NCI-H2196 (cell line): ENCODE results near the gene LIMA1.
"Not testable (repeated sequence)": the region's sequence is repeated elsewhere in the genome, so short reads cannot be mapped to it uniquely, and the experiment has no call there.

Experiments used
- DNase-seq: peaks from one replicate; lab custom pipeline; 2025; ENCODE audit not compliant: unreplicated experiment; lab: John Stamatoyannopoulos, UW

The LIMA1 gene

DNA sequence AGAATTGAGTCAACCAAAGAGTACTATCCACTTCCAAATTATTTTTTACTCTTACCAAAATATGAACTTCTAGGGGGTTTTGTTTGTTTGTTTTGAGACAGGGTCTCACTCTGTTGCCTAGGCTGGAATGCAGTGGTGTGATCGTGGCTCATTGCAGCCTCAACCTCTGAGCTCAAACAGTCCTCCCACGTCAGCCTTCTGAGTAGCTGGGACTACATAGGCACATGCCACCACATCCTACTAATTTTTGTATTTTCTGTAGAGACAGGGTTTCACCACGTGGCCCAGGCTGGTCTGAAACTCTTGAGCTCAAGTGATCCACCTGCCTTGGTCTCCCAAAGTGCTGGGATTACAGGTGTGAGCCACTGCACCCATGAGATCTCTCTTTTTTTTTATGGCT is 7.4 kb upstream of the LIMA1 start:
- not testable (repeated sequence) for DNase-seq

DNA sequence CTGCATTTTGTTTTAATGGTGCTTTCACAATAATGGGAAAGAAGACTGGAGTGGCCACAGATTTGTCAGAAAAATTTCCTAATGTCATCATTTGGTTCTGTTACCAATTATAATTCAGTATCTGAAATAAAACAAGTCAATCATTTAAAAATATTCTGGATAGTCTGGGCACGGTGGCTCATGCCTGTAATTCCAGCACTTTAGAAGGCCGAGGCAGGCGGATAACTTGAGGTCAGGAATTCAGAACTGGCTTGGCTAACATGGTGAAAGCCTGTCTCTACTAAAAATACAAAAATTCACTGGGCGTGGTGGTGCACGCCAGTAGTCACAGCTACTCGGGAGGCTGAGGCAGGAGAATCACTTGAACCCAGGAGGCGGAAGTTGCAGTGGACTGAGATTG is 4.0 kb upstream of the LIMA1 start:
- no peak for DNase-seq

DNA sequence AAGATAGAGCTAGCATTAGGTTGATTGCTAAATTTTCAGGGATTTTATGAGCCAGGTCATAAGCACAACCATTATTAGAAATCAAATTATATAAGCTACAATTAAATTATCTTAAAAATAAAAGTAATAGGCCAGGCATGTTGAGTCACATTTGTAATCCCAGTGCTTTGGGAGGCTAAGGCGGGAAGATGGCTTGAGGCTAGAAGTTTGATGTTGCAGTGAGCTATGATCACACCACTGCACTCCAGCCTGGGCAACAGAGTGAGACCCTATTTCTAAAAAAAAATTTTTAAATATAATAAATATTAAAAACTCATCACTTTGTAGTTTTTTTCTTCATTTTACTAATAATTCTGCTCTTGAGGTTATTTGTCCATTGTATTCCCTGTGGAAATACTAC is 1.9 kb upstream of the LIMA1 start:
- no peak for DNase-seq

DNA sequence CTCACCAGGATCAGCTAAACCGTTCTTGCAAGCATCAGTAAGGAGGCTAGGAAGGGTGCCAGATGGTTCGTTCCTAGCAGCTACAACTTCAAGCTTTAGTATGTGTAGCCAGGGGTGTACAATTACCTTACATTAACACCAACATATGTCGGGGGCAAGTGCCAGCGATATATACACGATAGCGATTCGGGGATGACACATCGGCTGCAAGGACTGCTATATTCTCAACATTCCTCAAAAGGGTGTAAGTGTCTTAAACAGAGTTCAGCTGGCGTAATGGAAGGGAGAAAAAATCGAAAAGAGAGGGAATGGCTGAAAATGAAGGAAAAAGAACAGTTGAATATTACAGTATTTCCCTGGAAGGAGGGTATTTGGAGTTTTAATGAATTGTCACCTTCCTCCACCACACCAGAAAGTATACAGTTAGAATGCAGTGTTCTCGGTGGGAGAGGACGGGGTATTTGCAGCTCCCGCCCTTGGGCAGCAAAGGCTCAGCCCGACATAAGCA is 545 bp downstream of the LIMA1 start:
- no peak for DNase-seq

DNA sequence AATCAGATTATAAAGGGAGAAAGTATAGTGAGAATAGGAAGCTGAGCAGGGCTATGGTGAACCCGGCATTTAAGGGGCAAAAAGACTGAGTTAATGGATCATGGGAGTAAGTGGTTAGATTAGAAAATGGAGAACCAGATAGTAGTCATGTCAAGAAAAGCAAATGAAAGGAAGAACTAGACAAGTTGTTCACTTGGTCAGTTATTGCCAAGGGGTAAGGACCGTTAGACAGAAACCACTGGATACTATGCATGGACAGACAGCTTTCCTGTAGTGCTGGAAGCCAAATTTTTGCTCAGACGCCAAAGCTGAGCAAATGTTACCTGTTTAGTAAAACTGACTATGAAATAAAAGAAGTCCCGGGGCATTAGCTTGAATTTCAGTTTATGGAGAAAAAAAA is 3.8 kb downstream of the LIMA1 start:
- no peak for DNase-seq

DNA sequence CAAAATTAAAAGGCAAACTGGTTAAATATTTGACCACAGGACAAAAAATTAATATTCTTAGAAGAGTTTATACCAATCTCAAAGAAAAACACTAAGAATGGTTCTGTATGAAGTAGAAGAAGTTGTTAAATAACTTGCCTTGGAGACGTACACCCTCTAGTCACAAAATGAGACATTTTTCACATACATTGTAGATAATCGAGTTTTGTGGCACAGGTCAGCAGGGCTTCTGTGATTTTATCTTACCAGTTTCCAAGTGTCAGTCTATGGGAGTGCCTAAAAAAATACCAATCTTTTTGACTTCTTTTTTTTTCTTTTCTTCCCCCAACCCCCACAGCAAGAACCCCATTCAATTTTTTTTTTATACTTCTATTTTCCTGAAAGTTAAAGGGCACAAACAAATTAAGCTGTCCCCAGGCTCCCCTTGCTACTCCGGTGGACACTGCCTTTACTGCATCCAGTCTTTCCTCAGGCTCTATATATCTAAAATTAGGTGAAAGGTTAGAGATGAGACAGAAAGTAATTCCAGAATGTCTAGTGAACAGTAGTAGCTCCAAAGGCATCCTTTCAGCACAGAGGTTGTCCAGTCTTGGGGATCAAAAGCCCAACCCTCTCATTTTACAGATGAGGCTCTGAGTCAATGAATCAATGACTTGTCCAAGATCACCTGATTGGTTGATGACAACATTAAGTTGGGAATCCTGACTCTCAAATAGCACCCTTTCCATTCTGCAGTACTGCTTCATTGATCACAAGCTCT is 6.2 kb downstream of the LIMA1 start:
- no peak for DNase-seq

DNA sequence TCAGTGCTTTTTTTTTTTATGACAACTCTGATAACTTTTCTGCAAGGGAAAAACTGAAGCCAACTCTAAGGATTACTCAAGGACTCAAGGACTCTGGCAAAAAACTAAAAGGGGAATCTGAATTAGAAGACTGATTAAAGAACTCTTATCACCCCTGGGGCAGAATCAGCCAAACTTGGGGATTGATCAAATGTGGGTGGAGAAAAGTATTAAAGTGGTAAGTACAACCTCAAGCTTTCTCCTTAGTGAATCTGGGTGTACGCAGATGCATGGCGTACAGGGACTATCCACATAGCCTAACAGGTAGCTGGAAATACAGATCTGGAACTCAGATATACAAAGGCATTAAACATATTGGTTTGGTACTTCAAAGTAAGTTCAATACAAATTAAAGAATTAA is 7.3 kb downstream of the LIMA1 start:
- DNase-seq, result no peak

DNA sequence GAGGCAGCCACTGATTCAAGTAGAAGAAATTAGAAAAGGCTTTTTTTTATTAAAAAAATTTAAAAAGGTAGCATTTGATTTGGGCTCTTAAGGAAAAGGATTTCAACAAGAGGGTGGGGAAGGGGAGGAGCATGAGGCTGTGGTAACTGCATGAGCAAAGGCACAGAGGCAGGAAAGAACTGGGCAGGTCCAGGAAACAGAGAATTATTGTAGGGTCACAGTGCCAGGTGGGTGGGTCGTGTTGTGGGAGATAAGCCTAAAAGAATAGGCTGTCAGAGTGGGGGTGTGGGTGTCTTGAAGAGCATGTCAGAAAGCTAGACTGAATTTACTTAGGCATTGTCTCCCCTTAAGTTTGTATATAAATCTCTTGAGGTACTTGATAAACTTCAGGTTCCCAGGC is 7.8 kb downstream of the LIMA1 start:
- no peak for DNase-seq

DNA sequence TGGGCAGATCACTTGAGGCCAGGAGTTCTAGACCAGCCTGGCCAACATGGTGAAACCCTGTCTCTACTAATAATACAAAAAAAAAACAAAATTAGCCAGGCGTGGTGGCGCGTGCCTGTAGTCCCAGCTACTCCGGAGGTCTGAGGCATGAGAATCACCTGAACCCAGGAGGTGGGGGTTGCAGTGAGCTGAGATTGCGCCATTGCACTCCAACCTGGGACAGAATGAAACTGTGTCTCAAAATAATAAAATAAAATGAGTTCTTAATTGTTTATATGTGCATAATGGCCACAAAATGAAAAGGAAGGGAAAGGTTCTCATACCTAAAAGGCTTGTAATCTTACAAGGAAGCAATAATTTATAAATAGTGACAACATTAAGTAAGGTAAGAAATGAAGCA is 8.2 kb downstream of the LIMA1 start:
- DNase-seq, result not testable (repeated sequence)

DNA sequence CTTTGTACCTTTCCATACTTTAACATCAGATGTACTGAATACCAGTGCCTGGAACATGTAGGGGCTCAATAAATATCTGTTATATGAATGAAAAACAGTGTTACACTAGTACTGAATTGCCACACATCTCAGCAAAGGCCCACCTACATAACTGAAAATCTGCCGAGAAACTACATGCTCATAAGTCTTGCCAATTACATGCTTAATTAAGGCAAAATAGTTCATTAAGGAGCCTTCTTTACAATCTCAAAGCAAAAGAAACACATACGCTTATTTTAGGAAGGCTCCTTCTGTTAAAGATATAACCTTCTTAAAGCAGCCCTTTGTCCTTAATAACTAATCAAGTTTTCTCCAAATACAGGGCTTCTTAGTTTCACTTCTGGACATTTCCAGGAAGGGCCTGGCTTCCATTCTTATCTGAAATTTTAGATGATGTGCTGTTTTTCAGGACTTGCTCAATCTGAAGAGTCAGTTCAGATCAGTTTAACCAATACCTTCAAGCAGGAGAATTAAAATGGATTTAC is 11.5 kb downstream of the LIMA1 start:
- no peak for DNase-seq

DNA sequence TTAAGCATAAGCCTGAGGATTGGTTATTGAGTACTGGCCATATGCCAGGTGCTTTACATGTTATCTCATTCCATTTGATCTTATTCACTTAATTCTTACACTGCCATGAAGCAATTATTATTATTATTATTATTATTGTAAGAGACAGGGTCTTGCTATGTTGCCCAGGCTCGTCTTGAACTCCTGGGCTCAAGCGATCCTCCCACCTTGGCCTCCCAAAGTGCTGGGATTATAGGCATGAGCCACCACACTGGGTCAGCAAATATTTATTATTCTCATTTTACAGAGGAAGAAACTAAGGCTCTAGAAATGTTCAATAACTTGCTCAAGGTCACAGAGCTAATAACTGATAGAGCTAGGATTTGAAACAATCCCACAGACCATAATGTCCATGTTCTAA is 14.8 kb downstream of the LIMA1 start:
- no peak for DNase-seq

DNA sequence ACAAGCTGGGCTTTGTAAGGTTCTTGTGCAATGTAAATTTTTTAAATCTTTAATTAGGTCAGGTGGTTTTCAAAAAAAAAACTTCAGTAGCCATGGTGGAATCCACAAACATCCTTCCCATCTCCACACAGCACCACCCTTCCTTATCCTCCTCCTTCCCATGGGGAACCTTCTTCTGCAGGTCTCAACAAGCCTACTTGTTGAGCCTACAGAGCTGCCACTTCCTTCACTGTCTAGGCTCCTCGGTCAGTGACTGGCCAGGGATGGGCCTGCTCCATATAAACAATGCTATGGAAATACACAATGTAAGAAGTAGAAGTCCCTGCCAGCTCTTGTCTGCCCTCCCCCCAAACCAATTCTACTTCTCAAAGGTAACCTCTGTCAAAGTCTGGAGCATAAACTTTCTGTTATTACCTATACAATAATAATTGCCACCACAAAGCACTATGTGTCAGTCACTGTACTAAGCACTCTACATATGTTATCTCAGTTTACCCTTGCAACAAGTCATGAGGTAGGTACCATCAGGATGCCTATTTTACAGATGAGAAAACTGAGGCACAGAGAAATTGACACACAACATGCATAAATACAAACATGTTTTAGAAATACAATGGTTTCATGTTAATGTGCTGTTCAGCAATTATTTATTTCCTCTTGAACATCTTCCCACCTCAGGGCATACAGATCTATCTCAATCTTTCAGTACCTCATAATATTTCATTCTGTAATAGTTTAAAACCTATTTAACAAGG is 17.4 kb downstream of the LIMA1 start:
- no peak for DNase-seq

DNA sequence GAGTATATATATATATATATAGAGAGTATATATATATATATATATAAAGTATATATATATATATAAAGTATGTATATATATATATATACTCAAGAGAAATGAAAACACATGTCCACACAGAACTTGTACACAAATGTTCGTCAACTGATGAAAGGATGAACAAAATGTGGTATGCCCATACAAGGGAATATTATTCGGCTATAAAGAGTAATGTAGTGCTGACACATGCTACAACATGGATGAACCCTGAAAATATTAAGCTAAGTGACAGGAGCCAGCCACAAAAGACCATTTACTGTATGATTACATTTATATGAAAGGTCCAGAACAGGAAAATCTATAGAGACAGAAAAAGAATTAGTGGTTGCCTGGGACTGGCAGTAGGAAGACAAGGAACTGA is 19.5 kb downstream of the LIMA1 start:
- DNase-seq, result no peak

DNA sequence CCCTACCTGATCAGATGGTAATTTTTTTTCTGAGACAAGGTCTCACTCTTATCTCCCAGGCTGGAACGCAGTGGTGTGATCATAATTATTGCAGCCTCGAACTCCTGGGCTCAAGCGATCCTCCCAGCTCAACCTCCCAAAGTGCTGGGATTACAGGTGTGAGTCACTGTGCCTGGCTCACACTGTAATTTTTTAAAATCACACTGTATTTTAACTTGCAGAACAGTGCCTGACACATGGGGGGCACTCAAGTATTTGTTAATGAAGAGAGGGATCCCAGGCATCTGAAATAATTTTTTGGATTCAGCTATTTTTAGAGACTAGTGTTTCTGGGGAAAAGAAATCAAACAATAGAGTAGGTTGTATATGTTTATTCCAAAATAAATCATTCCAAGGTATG is 21.7 kb downstream of the LIMA1 start:
- no peak for DNase-seq

DNA sequence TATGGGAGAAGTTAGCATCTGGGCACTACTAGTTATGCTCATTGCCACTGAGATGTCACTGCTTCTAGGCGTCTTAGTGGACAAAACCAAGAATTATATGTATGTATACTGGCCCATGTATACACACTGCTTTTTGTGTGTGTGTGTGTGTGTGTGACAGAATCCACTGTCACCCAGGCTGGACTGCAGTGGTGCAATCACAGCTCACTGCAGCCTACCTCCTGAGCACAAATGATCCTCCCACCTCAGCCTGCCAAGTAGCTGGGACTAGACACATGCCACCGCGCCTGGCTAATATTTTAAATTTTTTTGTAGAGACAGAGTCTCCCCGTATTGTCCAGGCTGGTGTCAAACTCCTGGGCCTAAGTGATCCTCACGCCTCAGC is 25.2 kb downstream of the LIMA1 start:
- no peak for DNase-seq

DNA sequence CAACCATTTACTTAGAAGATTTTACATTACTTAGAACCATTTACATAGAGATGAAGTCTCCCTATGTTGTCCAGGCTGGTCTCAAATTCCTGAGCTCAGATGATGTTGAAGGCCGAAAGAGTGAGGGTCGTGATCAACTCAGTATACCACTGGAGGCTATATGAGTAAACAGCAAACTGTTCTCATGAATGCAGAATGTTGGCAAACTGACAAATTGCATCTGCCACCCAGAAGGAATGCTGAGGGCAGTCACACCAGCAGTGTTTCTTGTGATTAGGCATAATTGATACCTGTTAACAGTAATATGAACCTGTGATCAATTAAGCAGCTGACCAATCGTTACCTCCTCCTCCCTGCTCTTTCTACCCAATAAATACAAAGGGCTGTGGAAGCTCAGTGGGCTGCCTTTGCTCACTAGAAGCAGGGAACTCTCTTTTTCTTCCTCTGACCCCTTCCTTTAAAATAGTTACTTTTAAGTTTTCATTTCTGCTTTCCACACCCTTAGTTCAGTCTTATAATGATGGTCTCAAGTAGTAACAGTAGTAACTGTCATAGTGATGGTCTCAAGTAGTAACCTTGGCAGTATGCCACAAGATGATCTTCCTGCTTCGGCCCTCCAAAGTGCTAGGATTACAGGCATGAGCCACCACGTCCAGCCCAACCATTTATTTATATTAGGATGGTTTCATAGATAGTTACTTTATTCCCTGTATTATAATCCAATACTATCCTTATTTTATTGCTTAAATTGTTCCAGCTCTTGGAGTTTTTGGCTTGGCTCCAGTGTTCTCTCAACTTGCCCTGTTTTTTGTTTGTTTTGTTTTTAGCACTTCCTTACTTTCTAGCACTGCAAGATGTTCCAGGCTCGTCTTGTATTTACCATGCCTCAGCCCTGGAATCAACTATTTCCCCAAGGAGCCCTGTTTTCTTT is 25.8 kb downstream of the LIMA1 start:
- peak; percentile 27 for DNase-seq

DNA sequence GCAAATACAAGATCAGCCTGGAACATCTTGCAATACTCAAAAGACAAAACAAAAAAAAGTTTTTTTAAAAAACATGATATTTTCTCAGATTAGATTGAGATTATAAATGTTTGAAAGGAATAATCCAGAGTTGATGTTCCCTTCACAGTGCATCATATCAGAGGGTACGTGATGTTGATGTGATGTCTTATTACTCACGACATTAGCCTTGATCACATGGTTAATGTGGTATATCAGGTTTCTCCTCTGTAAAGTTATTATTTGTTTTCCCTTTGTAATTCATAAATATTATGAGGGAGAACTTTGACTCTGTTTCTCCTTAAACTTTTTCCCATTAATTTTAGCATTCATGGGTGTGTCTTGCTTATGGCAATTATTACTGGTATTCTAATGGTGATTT is 26.6 kb downstream of the LIMA1 start:
- DNase-seq, result no peak

DNA sequence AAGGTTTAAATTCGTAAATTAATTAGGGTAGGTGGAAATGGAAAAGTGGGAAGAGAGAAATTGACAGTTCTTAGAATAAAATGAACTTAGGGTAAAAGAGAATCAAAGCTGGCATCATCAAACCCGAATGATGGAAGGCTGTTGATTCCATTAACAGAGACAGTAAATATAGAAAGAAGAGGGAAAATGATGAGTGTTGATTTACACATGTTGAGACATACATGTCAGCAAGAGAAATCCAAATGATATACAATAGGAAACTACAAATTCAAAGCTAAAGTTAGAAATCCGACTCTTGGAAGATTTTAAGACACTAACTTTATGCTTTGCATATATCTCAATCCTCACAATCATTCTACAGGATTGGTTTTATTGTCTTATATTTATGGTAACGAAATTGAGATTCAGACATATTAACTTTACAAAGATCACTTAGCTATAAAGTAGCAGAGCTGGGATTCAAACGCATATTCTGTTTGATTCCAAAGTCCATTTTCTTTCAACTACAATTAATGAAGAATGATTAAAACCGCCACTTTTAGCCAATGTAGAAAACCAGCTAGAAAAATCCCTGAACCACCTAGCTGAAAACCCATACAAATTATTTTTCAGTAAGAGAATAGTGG is 30.2 kb downstream of the LIMA1 start:
- no peak for DNase-seq

DNA sequence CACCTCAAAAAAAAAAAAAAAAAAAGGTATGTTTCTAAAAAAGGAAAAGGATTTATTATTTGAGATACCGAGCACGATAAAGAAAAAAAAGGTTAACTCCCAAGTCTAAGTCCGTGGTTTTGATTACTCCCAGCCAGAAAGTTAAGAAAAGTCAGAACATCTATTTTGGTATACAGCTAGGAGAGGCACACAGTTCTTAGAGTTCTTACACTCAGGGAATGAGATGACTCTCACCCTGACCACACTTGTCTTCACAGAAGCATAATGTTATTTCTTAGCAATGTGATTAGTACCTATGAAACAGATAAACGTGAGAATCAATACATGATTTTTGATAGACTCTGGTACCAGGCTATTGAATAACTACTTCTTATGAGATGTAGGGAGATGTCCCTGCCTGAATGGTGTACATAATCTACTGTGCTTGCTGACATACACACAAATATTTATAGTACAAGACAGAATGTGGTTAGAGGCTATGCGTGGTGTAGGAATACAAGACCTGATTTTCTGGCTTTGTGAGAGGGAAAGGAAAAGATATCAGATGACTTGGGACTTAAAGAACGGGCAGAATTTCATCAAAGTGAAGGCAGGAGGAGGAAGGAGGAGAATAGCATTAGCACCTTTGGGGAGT is 31.6 kb downstream of the LIMA1 start:
- DNase-seq, result no peak

DNA sequence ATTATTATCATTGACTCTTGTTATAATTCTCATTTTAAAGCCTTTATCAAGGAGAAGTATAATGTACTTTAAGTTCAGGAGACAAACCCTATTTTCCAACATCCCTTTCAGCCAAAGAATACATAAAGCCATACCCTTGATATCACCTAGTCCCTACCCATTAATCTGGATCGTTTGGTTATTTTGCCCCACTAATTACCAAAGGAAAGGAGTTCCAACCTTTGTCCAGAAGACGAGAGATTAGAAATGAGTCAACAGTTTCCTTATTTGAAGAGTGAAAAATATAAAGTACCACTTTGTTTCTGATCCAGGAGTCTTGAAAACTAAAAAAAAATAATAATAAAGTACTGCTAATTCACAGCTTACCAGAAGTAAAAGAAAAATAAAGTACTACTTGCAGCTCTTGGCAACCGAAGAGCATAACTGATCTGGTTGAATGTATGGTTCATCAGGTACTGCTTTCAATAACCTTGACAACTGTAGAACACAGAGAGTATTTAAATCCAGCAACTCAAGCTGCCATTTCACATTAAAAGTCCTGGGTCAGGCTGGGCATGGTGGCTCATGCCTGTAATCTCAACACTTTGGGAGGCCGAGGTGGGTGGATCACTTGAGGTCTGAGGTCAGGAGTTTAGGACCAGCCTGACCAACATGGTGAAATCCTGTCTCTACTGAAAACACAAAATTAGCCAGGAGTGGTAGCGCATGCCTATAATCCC is 33.7 kb downstream of the LIMA1 start:
- DNase-seq, result no peak
